Measurements from ENCODE around the gene CACHD1. TPM values are rescaled to one million over a fixed set of nuclear protein-coding genes. Genes with fewer than 3 reads are reported as not detected.

CACHD1 gene
- total and polyA plus RNA-seq, 8 donors = 11.3 to 38.0 (median 32.7) TPM

GRCh38 chr1:64588876-64589275 is 118.9 kb downstream of the CACHD1 start:
- Histone ChIP-seq H3K4me1 (no peaks in the 10 kb centered on the region), H3K27me3 (no peaks in the 10 kb centered on the region), H3K36me3 (no peaks in the 10 kb centered on the region), H3K4me3 (no peak overlapping the region), H3K9me3 (no peaks in the 10 kb centered on the region), H3K27ac (no peak overlapping the region)
- ATAC-seq = no peak
- no peak for DNase-seq
- TF ChIP-seq CTCF (IDR thresholded peaks at IDR 0.05) = no peak
- intact Hi-C loops (cut with DNase I) = no loop called here

GRCh38 chr1:64590316-64590715 is 120.4 kb downstream of the CACHD1 start:
- DNase-seq = no peak
- no peak overlapping the region for H3K4me3 ChIP-seq
- H3K27ac ChIP-seq = no peak overlapping the region
- peaks cover under 1 to 1% of the 10 kb centered on the region in 2 donors for H3K4me1 ChIP-seq
- intact Hi-C loops (cut with DNase I) = no loop called here
- H3K36me3 ChIP-seq = no peaks in the 10 kb centered on the region
- no peak for TF ChIP-seq CTCF (IDR thresholded peaks at IDR 0.05)
- no peaks in the 10 kb centered on the region for H3K9me3 ChIP-seq
- no peak for ATAC-seq
- H3K27me3 ChIP-seq = no peaks in the 10 kb centered on the region

- peak; percentile 21 for ATAC-seq
- intact Hi-C loops (cut with DNase I) = no loop called here
- Histone ChIP-seq H3K27me3 (no peaks in the 10 kb centered on the region), H3K4me3 (no peak overlapping the region), H3K27ac (no peak overlapping the region), H3K36me3 (no peaks in the 10 kb centered on the region), H3K4me1 (peaks cover 12% of the 10 kb centered on the region in 2 donors), H3K9me3 (no peaks in the 10 kb centered on the region)
- no peak for TF ChIP-seq CTCF (IDR thresholded peaks at IDR 0.05)
- DNase-seq = no peak
Measured at GRCh38 chr1:64594446-64594845, 124.5 kb downstream of the CACHD1 start.

GRCh38 chr1:64595871-64596515 is 126.1 kb downstream of the CACHD1 start:
- Histone ChIP-seq H3K27ac (no peak overlapping the region), H3K9me3 (no peaks in the 10 kb centered on the region), H3K4me1 (peaks cover 12% of the 10 kb centered on the region in 2 donors), H3K4me3 (no peak overlapping the region), H3K27me3 (no peaks in the 10 kb centered on the region), H3K36me3 (no peaks in the 10 kb centered on the region)
- intact Hi-C loops (cut with DNase I) = no loop called here
- TF ChIP-seq CTCF (IDR thresholded peaks at IDR 0.05) = no peak
- ATAC-seq = peak; percentile 58
- no peak for DNase-seq

GRCh38 chr1:64597113-64597512 is 127.2 kb downstream of the CACHD1 start:
- no peak for ATAC-seq
- Histone ChIP-seq H3K36me3 (no peaks in the 10 kb centered on the region), H3K4me1 (peaks cover 12% of the 10 kb centered on the region in 2 donors), H3K27ac (no peak overlapping the region), H3K27me3 (no peaks in the 10 kb centered on the region), H3K9me3 (no peaks in the 10 kb centered on the region), H3K4me3 (no peak overlapping the region)
- intact Hi-C loops (cut with DNase I) = no loop called here
- TF ChIP-seq CTCF (IDR thresholded peaks at IDR 0.05) = no peak
- no peak for DNase-seq
